Spleen (tissue), 7 donors: ENCODE data around the gene PPP1R3G.

Experiments
- POLR2A ChIP-seq, 3 donors: fragments of 450-650 bp; IDR thresholded peaks; one replicate each; pipeline ENCODE4 v1.5.1; 2017; ENCODE audit warnings: antibody characterized with exemption in 3 of 3, mild to moderate bottlenecking in 1 of 3
- POLR2AphosphoS5 ChIP-seq, 3 donors: sonication (generic); formaldehyde crosslinking; IDR thresholded peaks; one replicate each; pipeline ENCODE4 v1.5.1; 2017; ENCODE audit warnings: antibody characterized with exemption in 3 of 3
- TF ChIP-seq, protein P1 (sequence below), 11 experiments: fragments of 200-600 bp in 7 of 11; fragments of 450-650 bp in 4 of 11; sonication (generic) in 4 of 11; IDR thresholded peaks in 8 of 11; conservative IDR thresholded peaks in 3 of 11; 1 replicate in 7 of 11; 2 replicates in 4 of 11; pipeline versions ENCODE4 v1.4.0 to v1.8.0; 2016 to 2021; ENCODE audit warnings: antibody characterized with exemption in 11 of 11, inconsistent platforms in 4 of 11, mild to moderate bottlenecking in 1 of 11
- donor health status: DM: no; HTN: no; CAD: no; lungs with moderate emphysema.
- donor health status: DM: no; HTN: no; CAD: no.
- donor health status: DM: no; HTN: no; CAD: no.

DNA sequence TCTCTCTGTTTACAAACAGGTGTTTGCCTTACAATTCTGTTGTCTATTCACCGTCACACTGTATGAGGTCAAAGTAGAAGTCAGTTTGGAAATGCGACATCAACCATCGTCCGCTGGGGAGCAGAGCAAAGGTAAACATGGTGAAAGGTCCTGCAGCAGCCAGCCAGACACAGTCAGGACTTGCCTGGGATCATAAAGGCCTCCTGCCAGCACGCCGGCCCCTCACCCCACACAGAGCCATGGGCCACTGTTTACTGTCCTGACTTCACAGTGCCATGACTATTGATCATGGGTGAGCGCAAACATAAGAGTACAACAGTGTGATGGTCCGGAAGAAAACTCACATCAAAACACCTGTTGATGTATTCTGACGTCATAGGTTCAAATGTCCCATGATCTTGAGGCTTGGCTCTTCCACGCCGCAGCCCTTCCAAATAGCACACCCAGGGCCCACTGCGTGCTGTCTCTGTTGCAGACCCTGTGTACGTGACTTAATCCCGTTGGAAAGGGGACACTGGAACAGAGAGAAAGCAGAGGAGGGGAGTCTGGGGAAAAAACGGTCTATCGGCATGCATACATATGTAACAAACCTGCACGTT lies 16.9 kb upstream of the PPP1R3G start:
- TF ChIP-seq, protein P1, sequence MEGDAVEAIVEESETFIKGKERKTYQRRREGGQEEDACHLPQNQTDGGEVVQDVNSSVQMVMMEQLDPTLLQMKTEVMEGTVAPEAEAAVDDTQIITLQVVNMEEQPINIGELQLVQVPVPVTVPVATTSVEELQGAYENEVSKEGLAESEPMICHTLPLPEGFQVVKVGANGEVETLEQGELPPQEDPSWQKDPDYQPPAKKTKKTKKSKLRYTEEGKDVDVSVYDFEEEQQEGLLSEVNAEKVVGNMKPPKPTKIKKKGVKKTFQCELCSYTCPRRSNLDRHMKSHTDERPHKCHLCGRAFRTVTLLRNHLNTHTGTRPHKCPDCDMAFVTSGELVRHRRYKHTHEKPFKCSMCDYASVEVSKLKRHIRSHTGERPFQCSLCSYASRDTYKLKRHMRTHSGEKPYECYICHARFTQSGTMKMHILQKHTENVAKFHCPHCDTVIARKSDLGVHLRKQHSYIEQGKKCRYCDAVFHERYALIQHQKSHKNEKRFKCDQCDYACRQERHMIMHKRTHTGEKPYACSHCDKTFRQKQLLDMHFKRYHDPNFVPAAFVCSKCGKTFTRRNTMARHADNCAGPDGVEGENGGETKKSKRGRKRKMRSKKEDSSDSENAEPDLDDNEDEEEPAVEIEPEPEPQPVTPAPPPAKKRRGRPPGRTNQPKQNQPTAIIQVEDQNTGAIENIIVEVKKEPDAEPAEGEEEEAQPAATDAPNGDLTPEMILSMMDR (IDR thresholded peaks at IDR 0.05 in 8 of 11, conservative IDR thresholded peaks at IDR 0.05 in 3 of 11) = no peak
- TF ChIP-seq POLR2AphosphoS5 (IDR thresholded peaks at IDR 0.05) (no peak), POLR2A (IDR thresholded peaks at IDR 0.05) (no peak)
